Embryonic facial prominence (tissue), 1 donor: ENCODE data around the gene SLC9A2.

Source experiments
- DNase-seq: peaks from one replicate; pipeline ENCODE4 v3.0.0-alpha.2; 2016; ENCODE audit errors: extremely low spot score

The SLC9A2 gene

GRCh38 chr2:102674836-102675235, 55.5 kb downstream of the SLC9A2 start:
- no peak for DNase-seq

GRCh38 chr2:102677244-102678215, 58.2 kb downstream of the SLC9A2 start:
- no peak for DNase-seq

- no peak for DNase-seq
These were observed 59.1 kb downstream of the SLC9A2 start for GRCh38 chr2:102678442-102678841.

- DNase-seq, result no peak
These were observed 67.4 kb downstream of the SLC9A2 start for GRCh38 chr2:102686479-102687439.

- DNase-seq, result no peak
These were observed 70.7 kb downstream of the SLC9A2 start for GRCh38 chr2:102690012-102690411.

- DNase-seq, result no peak
These were observed 77.1 kb downstream of the SLC9A2 start for GRCh38 chr2:102696463-102696862.

GRCh38 chr2:102698369-102699111, 79.2 kb downstream of the SLC9A2 start:
- no peak for DNase-seq

GRCh38 chr2:102703305-102703704, 84.0 kb downstream of the SLC9A2 start:
- DNase-seq, result no peak

- no peak for DNase-seq
These were observed 84.4 kb downstream of the SLC9A2 start for GRCh38 chr2:102703748-102704147.

- DNase-seq, result no peak
These were observed 85.2 kb downstream of the SLC9A2 start for GRCh38 chr2:102704531-102704930.

GRCh38 chr2:102707796-102708695, 88.7 kb downstream of the SLC9A2 start:
- DNase-seq, result no peak

- no peak for DNase-seq
These were observed 89.7 kb downstream of the SLC9A2 start for GRCh38 chr2:102708847-102709559.

GRCh38 chr2:102717308-102718018, 98.1 kb downstream of the SLC9A2 start:
- DNase-seq, result no peak

GRCh38 chr2:102718387-102719316, 99.3 kb downstream of the SLC9A2 start:
- no peak for DNase-seq

- DNase-seq, result no peak
These were observed 104.7 kb downstream of the SLC9A2 start for GRCh38 chr2:102724016-102724490.

GRCh38 chr2:102724553-102724952, 105.2 kb downstream of the SLC9A2 start:
- no peak for DNase-seq

- DNase-seq, result no peak
These were observed 107.1 kb downstream of the SLC9A2 start for GRCh38 chr2:102726128-102727087.
